Fibroblast of lung (primary cell): ENCODE data around the gene RFX1. TPM values are rescaled to one million over a fixed set of nuclear protein-coding genes. Genes with fewer than 3 reads are reported as not detected.

ENCODE experiments used
- DNase-seq, 2 donors: peaks; one replicate each; pipeline versions ENCODE4 v3.0.0 to v3.0.0-alpha.2; 2010; ENCODE audit warnings: low read depth in 2 of 2
- H2AFZ ChIP-seq: 2 replicates; pipeline ENCODE4 v1.5.1; 2012; ENCODE audit warnings: low read length, control low read depth, inconsistent platforms
- H3K27ac ChIP-seq: 2 replicates; pipeline ENCODE4 v1.5.1; 2011; ENCODE audit warnings: low read length, control low read depth; ENCODE audit not compliant: insufficient read depth
- H3K27me3 ChIP-seq: 2 replicates; pipeline ENCODE4 v1.5.1; 2011; ENCODE audit warnings: mild to moderate bottlenecking, low read length; ENCODE audit not compliant: control insufficient read depth, insufficient read depth
- H3K36me3 ChIP-seq: 2 replicates; pipeline ENCODE4 v1.5.1; 2011; ENCODE audit warnings: low read length; ENCODE audit not compliant: control insufficient read depth, insufficient read depth
- H3K4me1 ChIP-seq: 2 replicates; pipeline ENCODE4 v1.5.1; 2011; ENCODE audit warnings: low read length; ENCODE audit not compliant: control insufficient read depth, insufficient read depth; ENCODE audit errors: extremely low read depth
- H3K4me2 ChIP-seq: 2 replicates; pipeline ENCODE4 v1.5.1; 2011; ENCODE audit warnings: low read length, control low read depth; ENCODE audit not compliant: insufficient read depth; ENCODE audit errors: extremely low read depth
- H3K4me3 ChIP-seq, 4 experiments: fragments of 200-600 bp in 1 of 4; sonication (generic) in 1 of 4; replicated peaks in 1 of 4; 2 replicates each; pipeline ENCODE4 v1.5.1; 2011 to 2016; ENCODE audit warnings: low read length in 4 of 4, low read depth in 3 of 4, mild to moderate bottlenecking in 3 of 4, control low read depth in 2 of 4, inconsistent platforms in 1 of 4, mixed read lengths in 1 of 4; ENCODE audit not compliant: insufficient read depth in 1 of 4; ENCODE audit errors: control extremely low read depth in 1 of 4
- H3K79me2 ChIP-seq: 2 replicates; pipeline ENCODE4 v1.5.1; 2012; ENCODE audit warnings: mild to moderate bottlenecking, low read length, inconsistent platforms; ENCODE audit not compliant: control insufficient read depth, insufficient read depth
- H3K9ac ChIP-seq: 2 replicates; pipeline ENCODE4 v1.5.1; 2011; ENCODE audit warnings: mild to moderate bottlenecking, low read length, control low read depth; ENCODE audit not compliant: insufficient read depth
- H3K9me3 ChIP-seq: 2 replicates; pipeline ENCODE4 v1.5.1; 2012; ENCODE audit warnings: low read depth, low read length; ENCODE audit not compliant: control insufficient read depth, insufficient read depth
- H4K20me1 ChIP-seq: 2 replicates; pipeline ENCODE4 v1.5.1; 2011; ENCODE audit warnings: low read length; ENCODE audit not compliant: control insufficient read depth, insufficient read depth; ENCODE audit errors: extremely low read depth
- CTCF ChIP-seq, 2 donors: IDR thresholded peaks in 1 of 2; conservative IDR thresholded peaks in 1 of 2; 1 replicate in 1 of 2; 2 replicates in 1 of 2; pipeline ENCODE4 v1.5.1; 2011 to 2012; ENCODE audit warnings: low read length in 2 of 2, control low read depth in 1 of 2, inconsistent platforms in 1 of 2, low read depth in 1 of 2, mild to moderate bottlenecking in 1 of 2
- EZH2 ChIP-seq: IDR thresholded peaks from 2 replicates; pipeline ENCODE4 v1.5.1; 2012; ENCODE audit warnings: low read length, control low read depth, mild to moderate bottlenecking; ENCODE audit errors: missing control alignments
- polyA plus RNA-seq, 2 donors: library from polyadenylated mRNA; depleted of rRNA in 1 of 2; stranded (reverse) in 1 of 2; unstranded in 1 of 2; fragments of >200 nt; gene quantifications; 2 replicates each; pipeline ENCODE4 v1.2.1, GENCODE V29; 2011 to 2012; ENCODE audit warnings: missing spikeins in 1 of 2
- total RNA-seq: library from RNA; depleted of rRNA; stranded (reverse); fragments of >200 nt; gene quantifications from 2 replicates; pipeline ENCODE4 v1.2.1, GENCODE V29; 2014

The RFX1 gene
- total and polyA plus RNA-seq, 2 donors (not counting 1 experiment from before 2014, with no cell fraction given) = 0.44 to 2.6 TPM

- Histone ChIP-seq H2AFZ (no peak overlapping the region), H3K27ac (no peak overlapping the region), H3K9me3 (no peaks in the 10 kb centered on the region), H3K4me2 (no peak overlapping the region), H3K79me2 (peaks cover 3% of the 10 kb centered on the region), H3K36me3 (peaks cover 3% of the 10 kb centered on the region), H4K20me1 (no peaks in the 10 kb centered on the region), H3K27me3 (no peaks in the 10 kb centered on the region), H3K9ac (no peak overlapping the region), H3K4me3 (no peak overlapping the region), H3K4me1 (peaks cover 2% of the 10 kb centered on the region)
- TF ChIP-seq EZH2 = no peak
- TF ChIP-seq CTCF (conservative IDR thresholded peaks at IDR 0.05 in 1 of 2, IDR thresholded peaks at IDR 0.05 in 1 of 2; ENCODE audit: low read depth in 1 of 2, low read length in 2 of 2) = no peak
- no peak for DNase-seq
Measured at GRCh38 chr19:13997631-13997962, 8.5 kb downstream of the RFX1 start.

- peaks cover 3% of the 10 kb centered on the region for H3K79me2 ChIP-seq
- H3K4me2 ChIP-seq = no peak overlapping the region
- DNase-seq = no peak
Measured at GRCh38 chr19:13996928-13997630, 9.0 kb downstream of the RFX1 start.

More at GRCh38 chr19:13996928-13997630, 9.0 kb downstream of the RFX1 start:
- Histone ChIP-seq H3K27me3 (no peaks in the 10 kb centered on the region), H3K4me3 (no peak overlapping the region), H3K27ac (no peak overlapping the region), H2AFZ (no peak overlapping the region), H3K4me1 (no peaks in the 10 kb centered on the region), H3K9me3 (no peaks in the 10 kb centered on the region), H3K9ac (no peak overlapping the region), H3K36me3 (peaks cover 5% of the 10 kb centered on the region), H4K20me1 (no peaks in the 10 kb centered on the region)
- no peak for TF ChIP-seq CTCF (conservative IDR thresholded peaks at IDR 0.05 in 1 of 2, IDR thresholded peaks at IDR 0.05 in 1 of 2; ENCODE audit: low read depth in 1 of 2, low read length in 2 of 2)
- TF ChIP-seq EZH2 = no peak
